Peyer's patch (tissue), 4 donors: ENCODE results near the gene TTLL12.

Source experiments
- CTCF ChIP-seq, 6 experiments: fragments of 450-650 bp in 4 of 6; fragments of 200-600 bp in 2 of 6; sonication (generic) in 1 of 6; IDR thresholded peaks; one replicate each; pipeline ENCODE4 v1.5.1; 2017 to 2019; ENCODE audit warnings: antibody characterized with exemption in 6 of 6, mild to moderate bottlenecking in 3 of 6, moderate library complexity in 1 of 6
- POLR2A ChIP-seq, 2 donors: fragments of 450-650 bp; IDR thresholded peaks; one replicate each; pipeline ENCODE4 v1.5.1; 2017; ENCODE audit warnings: antibody characterized with exemption in 2 of 2, mild to moderate bottlenecking in 2 of 2, moderate library complexity in 2 of 2

- TF ChIP-seq CTCF (IDR thresholded peaks at IDR 0.05) (no peak), POLR2A (IDR thresholded peaks at IDR 0.05) (no peak)
These were observed 43.6 kb upstream of the TTLL12 start for GRCh38 chr22:43230571-43230970.
